ENCODE results near the gene SLC25A22.

Gene SLC25A22

DNA sequence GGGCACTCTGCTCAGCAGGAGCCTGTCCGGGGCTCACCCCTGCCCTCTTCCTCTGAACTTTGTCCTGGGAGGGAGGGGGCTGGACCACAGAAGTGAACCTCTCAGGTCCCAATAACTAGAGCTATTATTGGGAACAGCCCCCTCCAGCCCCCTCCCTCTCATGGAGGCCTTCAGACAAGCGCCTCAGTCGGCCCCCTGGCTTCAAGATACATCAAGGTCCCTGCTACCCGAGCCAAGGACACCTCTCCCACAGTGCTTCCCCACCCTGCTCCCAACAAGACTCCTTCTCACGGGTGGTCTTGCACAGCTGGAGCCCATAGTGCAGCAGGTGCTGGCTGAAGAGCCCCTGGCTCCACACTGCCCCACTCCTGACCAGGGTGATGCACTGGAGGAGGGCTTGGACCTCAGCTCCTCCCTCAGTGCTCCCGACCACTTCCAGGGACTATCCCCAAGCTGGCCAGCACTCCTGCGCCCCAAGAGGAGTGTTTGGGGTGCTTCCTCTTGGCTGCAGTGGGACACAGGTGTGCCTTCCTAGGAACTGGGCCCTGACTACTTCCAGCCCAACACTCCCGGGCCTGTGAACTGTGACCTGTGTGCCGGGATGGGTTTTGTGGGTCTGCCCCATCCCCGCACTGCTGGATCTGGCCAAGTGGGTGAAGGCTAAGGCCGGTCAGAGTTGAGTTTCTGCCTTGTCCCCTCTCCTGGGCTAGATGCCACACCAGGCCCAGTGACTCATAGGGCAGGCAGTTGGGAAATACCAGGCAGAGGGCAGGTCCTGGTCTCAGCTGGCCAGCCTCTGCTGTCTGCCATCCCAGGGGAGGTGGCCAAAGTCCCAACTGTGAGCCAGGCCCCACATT is 22.8 kb upstream of the SLC25A22 start:
- peak; percentile 81 for DNase-seq

DNA sequence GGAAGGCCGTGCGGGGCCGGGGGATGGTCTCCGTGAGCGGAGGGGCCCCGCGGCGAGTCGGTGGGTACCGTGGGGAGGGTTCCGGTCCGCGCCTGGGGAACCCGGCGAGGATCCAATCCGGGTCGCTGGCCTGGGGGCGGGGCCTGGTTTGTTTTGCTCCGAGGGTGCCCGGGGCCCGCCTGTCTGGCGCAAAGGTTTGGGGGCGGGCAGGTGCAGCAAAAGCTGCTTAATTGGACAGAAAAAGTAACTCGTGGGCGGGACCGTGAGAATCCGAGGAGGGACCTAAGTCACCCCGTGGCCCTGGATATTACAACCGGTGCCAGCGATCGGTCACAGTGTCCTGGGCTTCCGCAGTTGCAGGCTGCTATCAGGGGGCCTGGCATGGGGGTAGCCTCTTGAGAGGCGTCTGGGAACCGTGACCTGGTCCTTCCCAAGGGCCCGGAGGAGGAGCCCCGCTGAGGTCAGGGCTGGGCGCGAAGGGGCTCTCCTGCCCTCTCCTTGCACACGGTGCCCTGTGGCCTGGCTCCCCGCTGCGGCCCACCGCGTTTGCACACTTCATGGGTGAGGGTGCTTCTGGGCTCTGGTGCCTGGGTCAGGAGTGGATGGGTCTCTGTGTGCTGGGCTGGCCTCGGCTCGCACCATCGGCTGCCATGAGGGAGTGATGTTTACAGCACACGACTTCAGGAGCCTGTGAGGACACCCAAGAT is 22.0 kb upstream of the SLC25A22 start:
- peak; percentile 72 for DNase-seq

DNA sequence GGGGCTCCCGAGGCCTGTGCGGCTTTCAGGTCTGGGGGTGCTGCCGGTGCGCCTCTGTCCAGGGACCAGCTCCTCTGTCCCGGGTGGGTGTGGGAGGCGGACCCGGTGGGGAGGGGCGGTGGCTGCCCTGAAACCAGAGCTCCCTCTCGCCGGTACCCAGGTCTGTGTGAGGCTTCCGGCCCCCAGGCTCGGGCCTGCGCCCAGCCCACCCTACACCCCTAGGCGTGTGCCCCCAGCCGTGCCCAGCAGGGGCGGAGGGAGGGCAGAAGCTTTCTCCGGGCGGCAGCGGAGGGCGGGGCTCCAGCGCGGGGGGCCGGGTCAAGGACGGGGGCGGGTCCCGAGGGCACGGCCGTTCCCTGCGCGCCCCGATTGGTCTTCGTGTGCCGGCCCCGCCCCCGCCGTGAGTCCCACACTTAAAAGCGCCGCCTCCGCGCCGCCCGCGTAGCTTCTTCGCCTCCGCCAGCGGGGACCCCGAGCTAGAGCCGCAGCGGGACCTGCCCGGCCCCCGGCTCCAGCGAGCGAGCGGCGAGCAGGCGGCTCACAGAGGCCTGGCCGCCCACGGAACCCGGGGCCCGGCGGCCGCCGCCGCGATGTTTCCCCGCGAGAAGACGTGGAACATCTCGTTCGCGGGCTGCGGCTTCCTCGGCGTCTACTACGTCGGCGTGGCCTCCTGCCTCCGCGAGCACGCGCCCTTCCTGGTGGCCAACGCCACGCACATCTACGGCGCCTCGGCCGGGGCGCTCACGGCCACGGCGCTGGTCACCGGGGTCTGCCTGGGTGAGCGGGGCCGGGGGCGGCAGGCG is 21.2 kb upstream of the SLC25A22 start:
- peak; percentile 90 for DNase-seq

DNA sequence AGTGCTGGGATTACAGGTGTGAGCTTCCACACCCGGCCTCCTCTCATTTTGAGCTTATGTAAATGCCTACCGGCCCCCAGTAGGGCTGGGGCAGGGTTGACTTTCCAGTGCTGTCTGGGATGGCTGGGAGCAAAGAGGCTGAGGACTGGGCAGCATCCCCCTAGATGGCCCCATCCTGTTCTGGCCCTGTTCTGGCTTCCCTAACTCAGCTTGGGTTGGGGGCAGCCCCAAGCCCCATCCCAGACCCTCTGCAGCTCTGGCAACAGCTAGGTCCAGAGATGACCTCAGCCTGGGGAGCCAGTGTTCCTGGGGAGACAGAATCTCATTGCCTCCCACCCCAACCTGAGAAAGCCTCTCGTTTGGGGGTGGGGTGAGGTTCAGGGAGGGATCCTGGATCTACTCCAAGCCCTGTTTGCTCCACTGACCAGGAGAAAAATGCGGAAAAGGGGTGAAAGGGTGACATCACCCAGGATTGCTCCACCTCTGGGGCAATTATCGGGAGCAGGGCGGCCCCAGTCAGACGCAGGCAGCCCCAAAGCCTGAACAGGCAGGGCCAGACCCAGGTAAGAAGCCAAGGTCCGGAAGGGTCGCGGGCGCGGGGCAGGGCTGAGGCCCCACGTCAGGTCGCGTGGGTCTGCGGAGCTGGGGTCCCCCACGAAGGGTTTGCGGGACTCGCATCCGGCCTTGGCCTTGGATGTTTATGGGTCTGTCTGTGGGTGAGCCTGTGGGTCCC is 20.5 kb upstream of the SLC25A22 start, which contains the start of gene PNPLA2:
Gene PNPLA2, plus strand, starts transcription at position 519 of the 733 bp plus-strand sequence. CDS start 805 bp downstream, outside the sequence.
- DNase-seq, result no peak

DNA sequence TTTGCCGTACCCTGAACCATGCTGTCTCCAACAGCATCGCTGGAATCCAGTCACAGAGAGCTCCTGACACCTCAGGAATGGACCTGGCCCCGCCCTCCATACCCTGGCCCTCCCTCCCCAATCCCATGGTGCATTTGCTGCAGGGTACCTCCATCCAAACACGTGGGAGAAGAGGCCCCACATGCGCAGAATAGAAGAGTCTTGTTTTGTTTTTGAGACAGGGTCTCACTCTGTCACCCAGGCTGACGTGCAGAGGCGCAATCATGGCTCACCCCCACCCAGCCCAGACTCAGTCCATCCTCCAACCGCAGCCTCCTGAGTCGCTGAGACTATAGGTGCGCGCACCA is 18.3 kb upstream of the SLC25A22 start:
- no peak for DNase-seq

DNA sequence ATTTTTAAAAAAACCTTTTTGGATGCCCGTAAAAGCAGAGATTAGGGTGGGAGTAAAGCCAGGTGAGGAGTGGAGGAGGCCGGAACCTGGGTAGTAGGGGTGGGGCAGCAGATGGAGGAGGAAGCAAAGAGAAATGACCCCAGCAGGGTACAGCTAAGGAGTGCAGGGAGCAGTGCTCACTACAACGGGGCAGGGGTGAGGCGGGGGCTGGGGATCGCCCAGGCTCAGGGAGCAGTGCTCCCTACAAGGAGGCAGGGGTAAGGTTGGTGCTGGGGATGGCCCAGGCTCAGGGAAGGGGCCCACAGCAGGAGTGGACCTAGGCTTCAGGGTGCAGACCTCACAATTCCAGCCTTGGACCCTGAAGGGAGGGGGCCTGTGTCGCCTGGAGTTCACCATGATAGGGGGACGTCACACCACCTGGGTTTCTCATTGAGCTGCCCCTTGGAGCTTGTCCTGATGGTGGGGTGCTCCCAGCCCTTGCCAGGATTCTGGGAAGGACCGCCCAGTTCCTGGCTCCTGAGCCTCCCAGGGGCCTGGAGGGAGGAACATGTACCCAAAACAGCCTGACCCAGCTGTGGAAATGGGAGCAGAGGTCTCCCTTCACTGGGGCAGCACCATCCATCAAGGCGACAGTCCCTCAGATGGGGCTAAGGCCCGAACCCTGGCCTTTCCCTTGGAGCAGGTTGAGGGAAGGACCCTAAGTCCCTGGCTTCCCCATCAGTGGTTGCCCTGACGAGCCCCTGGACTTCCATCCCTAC is 17.8 kb upstream of the SLC25A22 start:
- DNase-seq, result no peak

DNA sequence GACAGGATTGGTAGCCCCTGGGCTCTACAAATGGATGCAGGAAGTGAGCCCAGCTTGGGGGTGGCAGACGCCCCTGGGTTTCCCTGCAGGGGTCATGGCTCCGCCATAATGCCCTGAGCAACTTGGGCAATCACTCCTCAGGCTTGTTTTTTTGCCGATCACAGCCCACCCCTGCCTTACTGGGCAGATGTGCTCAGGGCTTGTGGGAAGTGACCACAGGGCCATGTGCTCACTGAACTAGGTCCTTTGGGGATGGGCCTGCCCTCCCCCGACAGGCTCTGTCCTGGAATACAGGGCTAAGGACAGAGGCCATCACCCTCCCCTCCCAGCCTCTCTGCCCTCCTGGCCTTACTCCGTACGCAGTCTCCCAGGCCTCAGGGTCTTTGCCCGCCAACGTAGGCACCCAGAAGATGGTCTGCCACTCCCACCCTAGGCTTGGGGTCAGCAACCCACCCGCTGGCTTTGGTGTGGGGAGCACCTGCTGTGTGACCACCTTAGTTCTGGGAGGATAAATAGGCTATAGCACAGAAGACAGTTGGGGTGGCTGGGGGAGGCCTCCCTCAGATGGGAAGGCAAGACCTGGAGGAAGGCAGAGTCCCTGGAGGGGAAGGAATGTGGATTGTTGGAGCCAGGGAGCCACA is 15.5 kb upstream of the SLC25A22 start:
- DNase-seq, result no peak

DNA sequence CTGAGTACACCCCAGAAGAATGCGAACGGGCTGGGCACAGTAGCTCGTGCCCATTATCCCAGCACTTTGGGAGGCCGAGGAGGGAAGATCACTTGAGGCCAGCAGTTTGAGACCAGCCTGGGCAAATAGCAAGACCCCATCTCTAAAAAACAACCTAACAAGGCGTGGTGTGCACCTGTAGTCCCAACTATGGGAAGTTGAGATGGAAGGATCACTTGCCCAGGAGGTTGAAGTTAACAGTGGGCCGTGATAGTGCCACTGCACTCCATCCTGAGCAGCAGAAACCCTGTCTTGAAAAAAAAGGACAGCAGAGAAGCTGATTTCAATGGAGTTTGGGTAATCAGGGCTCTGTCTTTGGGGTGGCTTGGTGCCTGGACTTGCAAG is 15.0 kb upstream of the SLC25A22 start:
- DNase-seq, result no peak

DNA sequence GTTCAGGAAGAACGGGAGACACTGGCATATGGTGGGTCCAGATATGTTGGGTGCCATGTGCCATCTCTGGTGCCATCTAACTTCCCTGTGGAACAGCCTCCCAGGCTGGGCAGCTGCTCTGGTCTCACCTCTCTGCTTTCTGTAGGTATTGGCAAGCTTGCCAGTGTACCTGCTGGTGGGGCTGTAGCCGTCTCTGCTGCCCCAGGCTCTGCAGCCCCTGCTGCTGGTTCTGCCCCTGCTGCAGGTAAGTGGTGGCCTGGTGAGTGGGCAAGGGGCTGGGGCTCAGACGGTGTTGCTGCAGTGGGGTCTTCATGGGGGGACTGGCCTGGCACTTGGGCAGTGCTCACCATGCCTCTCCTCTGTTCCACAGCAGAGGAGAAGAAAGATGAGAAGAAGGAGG is 14.3 kb upstream of the SLC25A22 start:
- no peak for DNase-seq

DNA sequence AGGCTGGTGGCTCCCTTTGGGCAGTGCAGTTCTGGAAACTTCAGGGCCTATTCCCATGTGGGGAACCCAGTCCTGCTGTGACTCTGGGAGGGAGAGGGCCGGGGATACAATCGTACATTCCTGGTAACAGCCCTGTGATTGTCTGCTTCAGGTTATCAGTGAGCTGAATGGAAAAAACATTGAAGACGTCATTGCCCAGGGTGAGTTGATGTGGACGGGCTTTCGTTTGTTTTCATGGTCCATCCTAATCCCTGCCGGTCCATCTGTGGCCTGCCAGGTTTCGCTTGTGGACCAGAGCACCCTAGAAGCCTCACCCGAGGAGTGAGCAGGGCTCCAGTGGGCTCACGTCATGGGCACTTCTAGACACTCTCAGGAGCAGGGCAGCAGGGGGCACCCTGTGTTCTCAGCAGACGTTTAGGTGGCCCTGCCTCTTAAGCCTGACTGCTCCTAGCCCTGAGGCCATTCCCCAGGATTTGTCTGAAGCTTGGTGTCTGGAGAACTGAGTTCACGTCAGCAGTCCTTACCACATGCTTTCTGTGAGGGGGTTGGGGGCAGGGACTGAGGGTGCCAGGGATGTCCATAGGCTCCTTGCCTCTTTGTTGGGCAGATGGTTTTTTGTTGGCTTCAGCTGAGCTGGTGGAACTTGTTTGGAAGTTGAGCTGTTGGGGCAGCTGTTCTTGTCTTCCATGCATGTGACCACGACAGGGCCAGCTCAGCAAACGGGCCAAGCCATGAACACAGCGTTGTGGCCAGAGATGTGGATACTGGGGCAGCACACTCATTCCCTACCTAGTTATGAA is 13.6 kb upstream of the SLC25A22 start:
- DNase-seq, result no peak

DNA sequence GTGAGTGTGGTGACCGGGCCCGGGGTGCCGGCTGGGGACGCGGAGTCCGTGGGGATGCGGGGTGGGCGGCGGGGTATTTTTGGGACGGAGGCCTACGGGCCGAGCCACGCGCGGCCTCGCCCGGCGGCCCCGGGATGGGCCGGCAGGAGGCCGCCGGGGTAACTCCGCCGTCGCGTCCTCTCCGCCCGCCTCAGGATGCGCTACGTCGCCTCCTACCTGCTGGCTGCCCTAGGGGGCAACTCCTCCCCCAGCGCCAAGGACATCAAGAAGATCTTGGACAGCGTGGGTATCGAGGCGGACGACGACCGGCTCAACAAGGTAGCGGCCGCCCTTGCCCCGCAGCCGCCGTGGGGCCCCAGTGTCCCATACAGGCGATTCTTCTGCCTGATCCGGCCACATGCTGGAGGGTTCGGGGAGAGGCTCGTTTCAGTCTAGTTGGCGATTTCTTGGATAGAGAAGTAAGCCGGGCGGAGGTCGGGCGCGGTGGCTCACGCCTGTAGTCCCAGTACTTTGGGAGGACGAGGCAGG is 12.0 kb upstream of the SLC25A22 start:
- no peak for DNase-seq

DNA sequence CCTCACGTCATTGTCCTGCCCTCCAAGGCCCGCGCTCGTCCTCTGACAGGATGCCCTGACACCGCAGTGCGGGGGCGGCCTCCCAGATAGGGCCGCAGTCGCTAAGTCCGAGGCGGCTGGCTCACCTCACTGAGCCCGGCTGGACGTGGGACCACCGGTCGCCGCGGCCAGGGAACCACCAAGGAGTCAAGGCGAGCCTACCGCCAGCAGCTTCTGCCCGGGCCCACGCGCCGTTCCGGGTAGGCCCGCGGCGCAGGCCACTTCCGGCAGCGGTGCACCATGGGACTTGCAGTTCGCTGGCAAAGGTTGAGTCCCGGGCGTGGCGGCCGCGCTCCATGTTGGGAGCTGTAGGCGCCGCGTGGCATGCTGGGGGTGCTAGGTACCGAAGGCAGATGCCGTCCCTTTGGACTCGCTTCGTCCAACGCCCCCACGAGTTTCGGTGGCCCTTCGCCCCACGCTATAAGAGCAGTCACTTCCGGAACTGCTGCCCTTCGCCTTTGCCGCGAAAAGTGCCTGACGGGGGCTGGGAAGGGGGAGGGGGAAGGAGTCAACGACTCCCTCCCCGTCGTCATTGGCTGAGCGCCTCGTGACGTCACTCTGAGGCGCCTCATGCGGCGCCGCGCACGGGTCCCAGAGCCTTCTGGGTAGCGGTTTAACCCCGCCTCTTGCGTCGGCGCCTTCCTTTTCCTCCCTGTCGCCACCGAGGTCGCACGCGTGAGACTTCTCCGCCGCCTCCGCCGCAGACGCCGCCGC is 11.4 kb upstream of the SLC25A22 start, which contains the start of gene RPLP2:
Gene RPLP2, plus strand, starts transcription at position 681 of the 753 bp plus-strand sequence. CDS start 268 bp downstream, outside the sequence.
- peak; percentile 99 for DNase-seq

DNA sequence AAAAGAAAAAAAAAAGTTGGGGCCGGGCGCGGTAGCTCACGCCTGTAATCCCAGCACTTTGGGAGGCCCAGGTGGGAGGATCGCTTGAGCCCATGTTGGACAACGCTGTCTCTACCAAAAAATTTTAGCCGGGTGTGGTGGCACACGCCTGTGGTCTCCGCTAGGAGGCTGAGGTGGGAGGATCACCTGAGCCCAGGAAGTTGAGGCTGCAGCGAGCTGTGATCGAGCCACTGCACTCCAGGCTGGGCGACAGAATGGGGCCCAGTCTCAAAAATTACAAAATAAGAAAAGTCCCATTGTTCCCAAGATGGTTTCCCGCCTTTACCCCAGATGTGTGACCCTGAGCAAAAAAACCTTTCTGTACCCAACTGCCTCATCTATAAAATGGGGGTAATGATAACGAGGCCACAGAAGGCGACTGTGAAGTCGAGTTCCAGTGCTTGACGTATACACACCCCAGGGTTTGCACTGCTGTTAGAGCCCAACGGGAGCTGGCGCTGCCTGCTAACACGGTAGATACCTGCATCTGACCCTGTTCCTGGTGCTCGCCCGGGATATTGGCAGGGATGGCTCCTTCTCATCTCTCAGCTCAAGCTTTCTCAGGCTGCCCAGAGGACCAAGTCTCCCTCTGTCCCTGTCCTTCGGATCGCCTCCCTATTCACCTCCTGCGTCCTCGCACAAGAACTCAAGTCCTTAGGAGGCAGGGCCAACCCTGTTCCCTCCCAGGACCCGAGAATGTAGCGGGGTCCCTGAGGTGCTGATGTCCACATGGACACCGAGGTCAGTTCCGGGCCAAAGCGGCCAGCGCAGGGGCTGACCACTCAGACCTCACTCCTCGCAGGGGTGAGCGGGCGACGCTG is 10.6 kb upstream of the SLC25A22 start:
- no peak for DNase-seq

DNA sequence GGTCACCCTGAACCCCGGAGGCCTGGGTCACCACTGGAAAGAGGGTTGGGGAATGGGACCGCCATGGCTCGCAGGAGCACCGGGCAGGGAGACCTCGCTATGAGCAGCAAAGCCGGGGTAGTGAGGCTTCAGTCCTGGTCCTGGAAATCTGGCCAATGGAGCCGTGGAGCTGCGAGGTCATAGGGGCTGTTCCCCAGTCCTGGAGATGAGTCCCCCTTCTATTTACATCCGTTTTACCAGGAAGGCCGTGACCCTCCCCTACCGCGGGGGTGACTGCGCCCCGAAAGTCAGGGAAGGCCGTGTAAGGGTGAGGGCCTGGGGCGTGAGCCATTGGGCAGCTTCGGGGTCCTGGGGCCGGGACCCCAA is 6.5 kb upstream of the SLC25A22 start:
- no peak for DNase-seq

DNA sequence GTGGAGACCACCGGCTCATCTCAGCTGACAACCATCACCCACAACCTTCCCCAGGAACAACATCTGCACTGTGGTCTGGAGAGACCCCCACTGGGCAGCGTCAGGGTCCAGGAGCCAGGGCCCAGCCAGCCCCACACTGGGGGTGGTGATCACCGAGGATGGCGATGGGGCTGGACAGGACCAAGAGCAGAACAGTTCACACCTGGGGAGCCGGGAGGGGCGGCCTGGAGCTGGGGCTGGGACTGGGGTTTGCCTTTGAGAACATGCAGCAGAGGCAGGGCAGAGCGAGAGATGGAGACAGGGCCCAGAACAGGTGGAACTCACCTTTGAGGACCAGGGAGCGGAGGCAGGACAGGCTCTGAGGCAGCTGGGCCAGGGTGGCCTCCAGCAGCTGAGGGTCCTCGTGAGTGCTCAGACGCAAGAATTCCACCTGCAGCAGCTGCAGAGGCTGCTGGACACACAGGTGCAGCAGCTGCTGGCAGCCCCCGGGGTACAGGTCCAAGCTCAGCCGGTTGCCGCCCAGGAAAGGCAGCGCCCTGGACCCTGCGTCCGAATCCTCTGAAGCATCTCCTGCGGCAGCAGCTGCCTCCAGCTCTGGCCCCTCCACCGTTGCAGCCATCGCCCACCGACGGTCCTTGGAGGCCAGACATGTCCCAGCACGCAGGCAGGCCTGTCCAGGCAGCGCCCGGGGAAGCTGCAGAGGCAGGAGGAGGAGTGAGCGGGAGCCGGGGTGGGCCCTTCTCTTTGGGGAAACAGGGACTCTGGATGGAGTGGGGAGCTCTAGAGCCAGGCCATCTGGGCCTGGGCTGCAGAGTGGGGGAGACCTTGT is 5.9 kb upstream of the SLC25A22 start:
- no peak for DNase-seq

DNA sequence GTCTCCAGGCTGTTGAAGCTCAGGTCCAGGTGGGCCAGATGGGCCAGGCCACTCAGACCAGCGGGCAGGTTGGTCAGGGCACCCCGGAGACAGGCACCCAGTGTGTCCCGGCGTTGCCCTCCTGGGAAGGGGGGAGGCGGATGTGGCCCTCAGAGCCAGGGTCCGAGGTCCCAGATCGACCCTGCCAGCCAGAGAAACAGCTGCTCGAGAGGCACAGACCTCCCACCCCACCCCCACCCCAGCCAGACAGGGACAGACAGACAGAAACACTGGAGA is 5.3 kb upstream of the SLC25A22 start:
- DNase-seq, result no peak

DNA sequence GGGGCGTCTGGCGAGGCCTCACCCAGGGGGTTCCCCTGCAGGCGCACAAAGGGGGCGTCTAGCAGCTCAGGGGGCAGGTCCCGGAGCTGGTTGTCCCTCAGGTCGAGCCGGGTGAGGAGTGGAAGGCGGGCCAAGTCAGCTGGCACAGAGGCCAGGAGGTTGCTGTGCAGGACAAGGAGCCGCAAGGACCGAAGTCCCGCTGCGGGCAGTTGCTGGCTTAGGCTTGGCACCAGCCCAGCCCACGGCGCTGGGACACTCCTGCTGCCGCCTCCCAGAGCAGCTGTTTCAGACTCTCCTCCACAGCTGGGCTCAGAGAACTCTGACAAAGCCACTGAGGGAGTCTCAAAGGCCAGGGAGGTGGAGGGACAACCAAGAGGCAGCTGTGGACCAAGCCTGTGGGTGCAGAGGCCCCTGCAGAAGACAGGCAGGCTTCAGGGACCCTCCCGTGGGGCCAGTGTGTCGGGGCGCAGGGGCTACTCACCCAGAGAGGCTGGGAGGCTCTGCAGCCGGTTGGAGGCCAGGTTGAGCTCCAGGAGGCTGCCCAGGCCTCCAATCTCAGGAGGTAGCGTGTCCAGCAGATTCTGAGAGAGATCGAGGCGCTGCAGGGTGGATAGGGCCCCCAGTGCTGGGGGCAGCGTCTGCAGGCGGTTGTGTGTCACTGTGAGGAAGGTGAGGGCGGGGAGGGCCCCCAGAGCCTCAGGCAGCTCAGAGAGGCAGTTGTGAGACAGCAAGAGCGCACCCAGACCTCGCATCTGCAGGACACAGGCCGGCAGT is 4.8 kb upstream of the SLC25A22 start:
- DNase-seq, result no peak

Measured in inflammatory macrophage treated with lipopolysaccharide for 4 hours (primary cell).